SK-N-SH treated with all-trans-retinoic acid at 6 μM for 48 hours (cell line): ENCODE measurements around the gene MINPP1.

Experiments
- CSRNP3 ChIP-seq: fragments of 250-450 bp; sonication (Bioruptor Pico); IDR thresholded peaks from 2 replicates; pipeline ENCODE4 v1.5.1; 2021; ENCODE audit warnings: mild to moderate bottlenecking, moderate library complexity
- GLIS3 ChIP-seq: fragments of 250-450 bp; sonication (Bioruptor Pico); IDR thresholded peaks from 2 replicates; pipeline ENCODE4 v1.5.0; 2020; ENCODE audit warnings: mild to moderate bottlenecking, moderate library complexity
- PATZ1 ChIP-seq: fragments of 250-450 bp; sonication (Bioruptor Pico); IDR thresholded peaks from 2 replicates; pipeline ENCODE4 v1.8.0; 2020; ENCODE audit warnings: mild to moderate bottlenecking, moderate library complexity, borderline replicate concordance
- ZC3H10 ChIP-seq: fragments of 250-450 bp; sonication (Bioruptor Pico); IDR thresholded peaks from 2 replicates; pipeline ENCODE4 v1.5.1; 2021; ENCODE audit warnings: mild to moderate bottlenecking, moderate library complexity
- ZFP3 ChIP-seq: fragments of 250-450 bp; sonication (Bioruptor Pico); IDR thresholded peaks from 2 replicates; pipeline ENCODE4 v1.5.0; 2020; ENCODE audit warnings: mild to moderate bottlenecking, moderate library complexity

- TF ChIP-seq ZC3H10 (CRISPR knock-in tag), result no peak
- no peak for TF ChIP-seq PATZ1 (CRISPR knock-in tag)
- TF ChIP-seq ZFP3 (CRISPR knock-in tag), result no peak
- TF ChIP-seq CSRNP3 (CRISPR knock-in tag), result no peak
- no peak for TF ChIP-seq GLIS3
Measured at GRCh38 chr10:87504307-87504639, 420 bp upstream of the MINPP1 start.
